HEK293T (cell line): ENCODE data around the gene TMEM225B.

Experiments
- ARNT ChIP-seq: fragments of 450-650 bp; IDR thresholded peaks from 2 replicates; pipeline ENCODE4 v1.6.1; 2017; ENCODE audit warnings: mild to moderate bottlenecking
- FOXA1 ChIP-seq: fragments of 450-650 bp; IDR thresholded peaks from 2 replicates; pipeline ENCODE4 v1.6.1; 2016; ENCODE audit warnings: mild to moderate bottlenecking
- FOXM1 ChIP-seq: fragments of 450-650 bp; IDR thresholded peaks from 2 replicates; pipeline ENCODE4 v1.6.1; 2017; ENCODE audit warnings: mild to moderate bottlenecking, borderline replicate concordance
- NFRKB ChIP-seq: fragments of 450-650 bp; IDR thresholded peaks from 2 replicates; pipeline ENCODE4 v1.6.1; 2016; ENCODE audit warnings: mild to moderate bottlenecking, moderate library complexity
- TARDBP ChIP-seq: fragments of 450-650 bp; IDR thresholded peaks from 2 replicates; pipeline ENCODE4 v1.6.1; 2016
- ZNF384 ChIP-seq: fragments of 450-650 bp; IDR thresholded peaks from 2 replicates; pipeline ENCODE4 v1.6.1; 2016

GRCh38 chr7:99614495-99614894, 16.4 kb downstream of the TMEM225B start:
- TF ChIP-seq NFRKB = no peak
- no peak for TF ChIP-seq ARNT
- TF ChIP-seq FOXM1 = no peak
- no peak for TF ChIP-seq FOXA1
- no peak for TF ChIP-seq TARDBP
- no peak for TF ChIP-seq ZNF384
